Upper lobe of right lung (tissue), 1 donor: Measurements from ENCODE around the gene RPS6KC1. TPM values are rescaled to one million over a fixed set of nuclear protein-coding genes. Genes with fewer than 3 reads are reported as not detected.

Experiments used
- total RNA-seq: library from RNA; stranded (reverse); fragmentation: NEBNext Ultra II Directional; extraction: Animal tissue kit (Norgen Biotek cat#: 25700); gene quantifications from one replicate; pipeline ENCODE4 v1.2.1, GENCODE V29; 2021
- donor health status: DM: no; HTN: yes; CAD: no; lungs with severe emphysema.

RPS6KC1 gene
- total RNA-seq, 1 donor from 2014 or later = 15.1 TPM

Other genes starting within 250 kb of the RPS6KC1 start
- gene SPATA45, start 203.6 kb upstream of the RPS6KC1 start, total RNA-seq = not detected
- 11.3 TPM for gene FLVCR1, start 193.0 kb upstream of the RPS6KC1 start, total RNA-seq
- 1.9 TPM for gene VASH2, start 100.7 kb upstream of the RPS6KC1 start, total RNA-seq
- gene ANGEL2, start 35.4 kb upstream of the RPS6KC1 start, total RNA-seq = 32.9 TPM